Endothelial cell (in vitro differentiated cells): Measurements from ENCODE around the gene BET1. TPM values are rescaled to one million over a fixed set of nuclear protein-coding genes. Genes with fewer than 3 reads are reported as not detected.
"Not testable (repeated sequence)": the region's sequence is repeated elsewhere in the genome, so short reads cannot be mapped to it uniquely, and the experiment has no call there.

Experiments
- DNase-seq: peaks from one replicate; pipeline ENCODE4 v3.0.0; 2021; ENCODE audit warnings: low spot score
- H3K27ac Mint-ChIP-seq: one replicate; pipeline ENCODE4 v1.8.0; 2021; ENCODE audit warnings: mixed read lengths, inconsistent platforms; ENCODE audit not compliant: unreplicated experiment
- H3K27me3 Mint-ChIP-seq: one replicate; pipeline ENCODE4 v1.8.0; 2021; ENCODE audit warnings: mild to moderate bottlenecking, moderate library complexity, mixed read lengths, inconsistent platforms; ENCODE audit not compliant: unreplicated experiment
- H3K36me3 Mint-ChIP-seq: one replicate; pipeline ENCODE4 v1.8.0; 2021; ENCODE audit warnings: mild to moderate bottlenecking, low read depth, mixed read lengths, inconsistent platforms; ENCODE audit not compliant: unreplicated experiment
- H3K4me1 Mint-ChIP-seq: one replicate; pipeline ENCODE4 v1.8.0; 2021; ENCODE audit warnings: mild to moderate bottlenecking, mixed read lengths, inconsistent platforms; ENCODE audit not compliant: unreplicated experiment
- H3K4me3 Mint-ChIP-seq: one replicate; pipeline ENCODE4 v1.8.0; 2021; ENCODE audit warnings: mild to moderate bottlenecking, mixed read lengths, inconsistent platforms; ENCODE audit not compliant: unreplicated experiment
- H3K9me3 Mint-ChIP-seq: one replicate; pipeline ENCODE4 v1.8.0; 2021; ENCODE audit warnings: mixed read lengths, inconsistent platforms; ENCODE audit not compliant: unreplicated experiment
- CTCF ChIP-seq: fragments of 200-600 bp; sonication (generic); IDR thresholded peaks from one replicate; pipeline ENCODE4 v1.5.0; 2021; ENCODE audit warnings: antibody characterized with exemption; ENCODE audit not compliant: unreplicated experiment
- total RNA-seq: library from RNA; stranded (reverse); fragmentation: NEBNext Ultra II Directional; extraction: Animal tissue kit (Norgen Biotek cat#: 25700); gene quantifications from one replicate; pipeline ENCODE4 v1.2.1, GENCODE V29; 2021; ENCODE audit not compliant: unreplicated experiment

The BET1 gene
- total RNA-seq, 1 donor from 2014 or later = 30.0 TPM

- H3K4me1 Mint-ChIP-seq = no peaks in the 10 kb centered on the region
- no peak for TF ChIP-seq CTCF
- DNase-seq = no peak
- H3K36me3 Mint-ChIP-seq = no peaks in the 10 kb centered on the region
- H3K27ac Mint-ChIP-seq = no peak overlapping the region
- H3K4me3 Mint-ChIP-seq = no peak overlapping the region
- no peaks in the 10 kb centered on the region for H3K9me3 Mint-ChIP-seq
- H3K27me3 Mint-ChIP-seq = no peaks in the 10 kb centered on the region
Observed at GRCh38 chr7:94031865-94032264, 27.7 kb upstream of the BET1 start.

GRCh38 chr7:94030634-94031033, 26.5 kb upstream of the BET1 start:
- H3K9me3 Mint-ChIP-seq = no peaks in the 10 kb centered on the region
- no peak overlapping the region for H3K4me3 Mint-ChIP-seq
- TF ChIP-seq CTCF = no peak
- no peak for DNase-seq
- no peaks in the 10 kb centered on the region for H3K4me1 Mint-ChIP-seq
- no peak overlapping the region for H3K27ac Mint-ChIP-seq
- H3K27me3 Mint-ChIP-seq = no peaks in the 10 kb centered on the region
- no peaks in the 10 kb centered on the region for H3K36me3 Mint-ChIP-seq

GRCh38 chr7:94029976-94030375, 25.8 kb upstream of the BET1 start:
- no peak for TF ChIP-seq CTCF

GRCh38 chr7:94028768-94029167, 24.6 kb upstream of the BET1 start:
- Mint-ChIP-seq H3K9me3 (no peaks in the 10 kb centered on the region), H3K4me3 (no peak overlapping the region), H3K4me1 (no peaks in the 10 kb centered on the region), H3K27ac (no peak overlapping the region), H3K36me3 (no peaks in the 10 kb centered on the region), H3K27me3 (no peaks in the 10 kb centered on the region)
- TF ChIP-seq CTCF = no peak
- no peak for DNase-seq

More at GRCh38 chr7:94029976-94030375, 25.8 kb upstream of the BET1 start:
- Mint-ChIP-seq H3K27me3 (no peaks in the 10 kb centered on the region), H3K27ac (no peak overlapping the region), H3K36me3 (no peaks in the 10 kb centered on the region), H3K9me3 (no peaks in the 10 kb centered on the region), H3K4me1 (no peaks in the 10 kb centered on the region), H3K4me3 (no peak overlapping the region)
- DNase-seq = no peak

GRCh38 chr7:94026619-94027018, 22.5 kb upstream of the BET1 start:
- not testable (repeated sequence) for H3K27ac Mint-ChIP-seq, H3K4me3 Mint-ChIP-seq, DNase-seq, H3K9me3 Mint-ChIP-seq, H3K27me3 Mint-ChIP-seq, H3K36me3 Mint-ChIP-seq, H3K4me1 Mint-ChIP-seq

GRCh38 chr7:94022550-94022949, 18.4 kb upstream of the BET1 start:
- no peak for TF ChIP-seq CTCF
- H3K27ac Mint-ChIP-seq = no peak overlapping the region
- DNase-seq = no peak
- H3K36me3 Mint-ChIP-seq = no peaks in the 10 kb centered on the region
- H3K4me3 Mint-ChIP-seq = no peak overlapping the region
- no peaks in the 10 kb centered on the region for H3K9me3 Mint-ChIP-seq
- no peaks in the 10 kb centered on the region for H3K27me3 Mint-ChIP-seq
- H3K4me1 Mint-ChIP-seq = no peaks in the 10 kb centered on the region
